Activated T-helper 9 cell treated with anti-CD3 and anti-CD28 coated beads, Interleukin-2, amount 50 U/mL, for 16 hours (primary cell): Measurements from ENCODE around the gene PSMA1.

Source experiments
- DNase-seq: peaks from one replicate; pipeline ENCODE4 v3.0.0-alpha.2; 2020; ENCODE audit warnings: low read depth

The PSMA1 gene

DNA sequence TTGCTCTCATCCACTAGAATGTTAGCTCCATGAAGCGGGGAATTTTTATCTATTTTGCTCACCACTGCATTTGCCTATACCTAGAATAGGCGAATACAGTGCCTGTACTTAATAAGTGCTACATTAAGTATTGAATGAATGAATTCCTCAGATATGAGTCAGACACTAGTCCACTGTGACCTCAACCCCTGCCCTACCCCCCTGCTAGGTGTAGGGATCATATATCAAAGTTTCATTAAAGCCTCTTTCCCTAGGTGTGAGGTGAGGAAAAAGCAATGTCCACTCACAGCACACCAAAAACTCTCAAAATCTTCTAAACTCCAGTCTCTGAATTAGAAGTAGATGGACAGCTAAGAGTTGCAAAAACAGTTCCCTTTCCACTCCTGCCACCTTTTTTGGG, 9.8 kb upstream of the PSMA1 start:
- DNase-seq = no peak

- DNase-seq = no peak
Observed at GRCh38 chr11:14529321-14529720, 9.1 kb upstream of the PSMA1 start.

DNA sequence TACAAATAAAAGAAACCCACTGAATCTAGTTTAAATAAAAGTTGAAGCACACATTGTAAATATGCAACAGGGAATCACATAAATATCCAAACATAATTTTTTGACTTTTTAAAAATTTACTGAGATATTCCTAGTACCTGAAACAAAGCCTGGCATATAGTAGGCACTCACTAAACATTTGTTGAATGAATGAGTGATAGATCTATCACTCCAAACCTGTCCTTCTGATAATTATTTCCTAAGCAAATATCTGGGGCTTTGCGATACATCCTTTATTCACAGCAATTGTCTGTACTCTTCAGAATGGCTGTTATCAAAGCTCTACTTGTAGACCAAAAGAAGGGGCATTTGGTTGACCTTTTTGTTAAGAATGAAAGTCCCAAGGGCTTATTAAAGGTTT, 2.6 kb upstream of the PSMA1 start:
- no peak for DNase-seq

- no peak for DNase-seq
Observed at GRCh38 chr11:14522245-14522644, 2.1 kb upstream of the PSMA1 start.

- no peak for DNase-seq
Observed at GRCh38 chr11:14520747-14521151, 563 bp upstream of the PSMA1 start.

GRCh38 chr11:14519597-14519916, 629 bp downstream of the PSMA1 start:
- DNase-seq = peak; percentile 6

DNA sequence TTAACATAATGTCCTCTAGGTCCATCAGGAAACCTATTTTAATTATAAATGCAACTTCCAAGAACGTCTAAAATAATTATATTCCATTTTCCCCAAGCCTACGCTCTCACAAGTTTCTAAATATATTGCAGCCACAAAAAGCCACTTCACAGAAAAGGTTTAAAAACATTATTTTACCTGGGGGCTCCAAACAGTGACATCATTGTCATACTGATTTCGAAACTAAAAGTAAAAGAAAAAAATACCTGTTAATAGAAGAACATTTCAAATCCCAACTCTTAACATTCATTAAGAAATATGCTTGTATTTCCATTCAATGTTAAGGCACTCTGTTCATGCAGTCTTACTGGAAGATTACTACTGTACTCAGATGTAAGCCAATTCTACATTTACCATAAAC, 1.4 kb downstream of the PSMA1 start:
- no peak for DNase-seq

DNA sequence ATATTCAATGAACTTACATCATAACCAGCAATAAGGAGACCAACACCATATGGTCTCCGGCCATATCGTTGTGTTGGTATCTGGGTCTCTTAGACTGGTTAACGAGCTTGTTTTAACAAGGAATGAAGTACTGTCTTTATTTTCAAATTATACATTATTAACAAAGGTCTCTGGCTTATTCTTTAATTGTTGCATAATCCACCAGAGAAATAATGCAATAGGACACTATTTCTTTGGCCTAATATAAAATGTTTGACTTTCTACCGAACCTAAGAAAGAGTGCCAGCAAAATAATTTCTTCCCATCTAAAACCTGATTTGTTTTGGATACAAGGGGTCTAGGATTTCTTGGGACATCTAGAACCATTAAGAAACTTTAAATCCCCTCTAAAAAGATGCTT, 6.4 kb downstream of the PSMA1 start:
- no peak for DNase-seq

GRCh38 chr11:14506532-14506931, 13.7 kb downstream of the PSMA1 start:
- DNase-seq = no peak

- no peak for DNase-seq
Observed at GRCh38 chr11:14503023-14503422, 17.2 kb downstream of the PSMA1 start.

GRCh38 chr11:14502039-14502438, 18.1 kb downstream of the PSMA1 start:
- no peak for DNase-seq

DNA sequence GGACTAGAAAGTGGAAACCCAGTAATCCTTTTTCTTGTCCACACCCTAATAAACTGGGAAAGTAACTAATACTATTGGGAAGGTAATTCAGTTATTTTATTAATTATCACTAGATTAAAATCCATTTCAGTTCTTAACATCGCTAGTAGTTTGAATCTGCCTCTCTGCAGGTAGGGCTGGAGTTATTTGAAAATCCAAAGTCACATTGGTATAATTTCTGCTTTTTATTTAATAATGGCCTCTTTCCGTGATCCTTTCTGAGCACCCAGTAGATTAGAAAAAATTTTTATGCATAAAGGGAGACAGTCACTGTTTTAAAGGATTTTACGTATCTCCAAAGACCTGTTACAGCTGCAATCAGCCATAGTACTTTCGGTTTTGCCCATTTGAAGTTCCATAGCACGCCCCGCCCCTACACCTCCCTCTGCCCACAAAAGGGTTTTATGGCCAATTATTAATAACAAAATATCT, 20.0 kb downstream of the PSMA1 start:
- no peak for DNase-seq

- peak; percentile 84 for DNase-seq
Observed at GRCh38 chr11:14499560-14500180, 20.5 kb downstream of the PSMA1 start, which contains the start of gene COPB1. TSS of gene COPB1 (minus strand) at chr11:14499811. CDS start at chr11:14498928, 883 bp downstream.

DNA sequence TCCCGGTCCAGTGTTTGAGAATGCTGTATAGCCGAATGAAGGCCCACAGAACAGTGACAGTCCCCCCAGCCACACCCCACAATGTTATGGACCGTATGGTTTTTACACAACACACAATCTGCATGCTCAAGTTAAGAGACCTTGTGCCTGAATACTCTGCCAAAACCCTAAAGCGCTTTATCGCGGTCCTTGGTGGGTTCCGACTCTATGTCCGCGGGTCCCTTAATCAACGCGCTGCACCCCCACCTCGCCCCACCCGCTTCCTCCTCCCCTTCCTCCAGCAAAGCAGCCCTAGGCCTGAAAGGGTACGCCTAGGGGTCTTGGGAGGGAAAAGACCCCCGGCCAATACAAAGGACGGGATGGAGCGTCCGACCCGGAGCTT, 21.0 kb downstream of the PSMA1 start:
- DNase-seq = peak; percentile 22

GRCh38 chr11:14480716-14481115, 39.5 kb downstream of the PSMA1 start:
- DNase-seq = no peak

DNA sequence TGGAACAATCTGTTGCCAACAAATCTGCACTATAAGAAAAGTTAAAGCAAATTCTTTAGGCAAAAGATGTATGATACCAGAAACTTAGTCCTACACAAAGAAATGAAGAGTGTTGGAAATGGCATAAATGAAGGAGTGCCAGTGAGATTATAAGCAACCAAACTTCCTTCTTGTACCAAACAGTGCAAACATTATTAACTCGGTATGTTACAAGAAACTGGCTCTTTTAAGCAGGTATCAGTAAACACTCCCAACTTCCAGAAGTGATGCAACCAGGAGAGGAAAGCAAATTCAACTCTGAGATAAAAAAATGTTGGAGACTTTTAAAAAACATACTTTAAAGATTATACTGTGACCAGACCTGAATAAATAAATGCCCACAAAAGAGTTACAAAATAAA, 49.1 kb downstream of the PSMA1 start:
- DNase-seq = no peak

- no peak for DNase-seq
Observed at GRCh38 chr11:14463623-14464022, 56.6 kb downstream of the PSMA1 start.

GRCh38 chr11:14460147-14460546, 60.0 kb downstream of the PSMA1 start:
- DNase-seq = no peak

DNA sequence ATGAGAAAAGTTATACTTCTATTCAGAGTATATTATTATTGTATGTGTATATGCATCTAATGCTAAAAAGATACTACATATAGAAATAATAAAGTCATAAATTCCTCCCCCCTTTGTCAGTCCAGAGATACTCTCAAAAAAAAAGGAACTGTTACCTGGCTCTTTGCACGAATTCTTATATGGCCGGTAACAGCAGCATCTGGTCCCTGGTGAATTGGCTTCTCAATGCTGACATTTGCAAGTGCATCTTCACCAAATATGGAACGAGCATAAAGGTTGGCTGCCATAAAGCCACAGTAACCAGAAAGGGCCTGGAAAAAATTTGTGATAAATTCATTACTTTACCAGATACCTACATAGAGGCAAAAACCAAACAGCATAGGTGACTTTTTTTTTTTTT, 61.8 kb downstream of the PSMA1 start:
- DNase-seq = no peak

DNA sequence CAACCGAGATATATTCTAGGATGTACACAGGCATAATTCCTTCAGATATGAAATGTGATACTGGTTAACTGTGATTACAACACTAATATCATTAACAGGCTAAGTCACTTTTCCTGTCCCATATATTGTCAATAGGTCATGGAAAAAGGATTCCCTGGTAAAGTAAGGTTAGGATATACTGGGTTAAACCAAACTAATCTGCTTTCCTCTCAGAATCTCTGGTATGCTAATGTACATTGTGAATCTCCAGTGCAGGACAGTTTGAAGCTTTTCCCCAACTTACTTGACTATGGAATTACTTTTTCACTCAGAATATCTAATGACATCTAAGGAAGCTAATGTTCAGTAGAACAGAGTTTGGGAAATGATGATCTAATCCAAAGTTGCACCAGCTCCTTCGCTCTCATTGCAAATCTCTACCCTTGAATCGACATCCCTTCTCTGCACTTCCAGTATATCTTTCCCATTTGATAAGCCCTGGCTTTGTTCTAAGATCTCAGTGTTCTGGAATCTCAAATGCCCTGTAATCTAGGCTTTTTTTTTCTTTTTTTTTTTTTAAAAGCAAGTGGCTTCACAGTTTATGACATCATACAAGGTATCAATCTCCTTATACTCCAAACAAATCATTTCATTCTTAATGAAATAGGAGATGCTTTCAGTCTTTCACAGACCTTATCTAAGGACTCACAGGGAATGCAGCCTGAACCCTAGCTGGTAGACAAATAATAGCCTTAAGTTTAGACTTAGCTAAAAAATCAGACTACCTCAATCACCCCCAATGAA, 64.3 kb downstream of the PSMA1 start:
- DNase-seq = no peak
